ENCODE measurements around the gene PDGFC.

Gene PDGFC

GRCh38 chr4:156746111-156746510, 225.5 kb downstream of the PDGFC start:
- DNase-seq (ENCODE audit: low read depth): no peak

DNA sequence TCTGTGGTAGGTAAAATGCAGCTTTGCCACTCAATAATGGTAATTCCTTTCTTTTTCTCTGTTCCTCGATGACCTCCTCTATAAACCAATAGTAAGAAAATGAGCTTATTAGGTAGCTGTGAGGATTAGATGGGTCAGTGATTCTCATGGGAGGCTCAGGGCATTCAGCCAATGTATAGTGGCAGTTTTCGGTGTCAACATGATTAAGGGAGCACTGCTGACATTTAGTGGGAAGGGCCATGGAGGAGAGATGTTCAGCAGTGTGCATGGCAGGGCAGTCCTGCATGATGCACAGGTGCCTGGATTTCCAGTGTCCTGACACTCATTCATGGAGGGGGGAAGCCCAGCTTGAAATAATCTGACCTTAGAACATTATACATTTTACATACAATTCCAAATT, 232.8 kb downstream of the PDGFC start:
- no peak for DNase-seq (ENCODE audit: low read depth)

DNA sequence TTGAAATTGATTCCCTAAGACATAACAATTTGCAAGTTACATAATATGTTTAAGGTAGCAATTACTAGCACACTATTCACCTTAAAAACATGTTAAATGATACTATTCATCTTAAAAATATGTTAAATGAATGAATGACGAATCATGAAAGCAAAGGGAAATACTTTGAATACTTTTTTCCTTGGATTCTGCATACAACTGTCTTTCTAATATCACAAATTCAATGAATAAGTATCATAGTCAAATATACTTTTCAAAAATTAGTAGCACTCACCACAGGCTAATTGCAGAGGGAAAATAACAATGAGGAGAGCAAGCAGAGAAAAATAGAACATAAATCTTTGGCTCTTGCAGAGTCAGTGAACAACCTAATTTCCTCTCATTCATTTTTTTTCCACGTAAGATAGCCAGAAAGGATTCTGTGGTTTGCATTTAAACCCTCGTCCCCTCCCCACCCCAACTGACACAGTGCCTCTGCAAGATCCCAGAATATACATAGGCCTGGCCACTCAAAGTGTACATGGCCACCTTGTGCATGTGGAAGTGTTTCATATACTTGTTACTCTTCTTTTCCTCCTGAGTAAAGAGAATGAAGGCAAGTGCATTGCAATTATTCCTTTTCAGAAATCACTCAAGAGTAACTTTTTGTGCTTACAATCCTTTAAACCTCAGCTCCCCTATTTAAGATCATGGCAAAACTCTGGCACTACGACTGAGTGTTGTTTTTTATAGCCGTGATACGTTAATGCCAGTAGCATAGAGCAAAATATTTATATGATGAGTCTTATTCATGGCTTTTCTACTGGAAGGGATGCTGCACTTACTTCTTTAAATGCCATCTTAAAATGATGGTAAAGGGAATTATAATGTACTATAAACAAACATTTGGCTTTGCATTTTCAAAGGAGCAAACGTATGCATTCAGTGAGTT, 236.4 kb downstream of the PDGFC start:
- no peak for DNase-seq (ENCODE audit: low read depth)

- no peak for DNase-seq (ENCODE audit: low read depth)
Measured at GRCh38 chr4:156733582-156733981, 238.0 kb downstream of the PDGFC start.

- no peak for DNase-seq (ENCODE audit: low read depth)
Measured at GRCh38 chr4:156732634-156733033, 239.0 kb downstream of the PDGFC start.

GRCh38 chr4:156729416-156729815, 242.2 kb downstream of the PDGFC start:
- no peak for DNase-seq (ENCODE audit: low read depth)

- no peak for DNase-seq (ENCODE audit: low read depth)
Measured at GRCh38 chr4:156725257-156725656, 246.3 kb downstream of the PDGFC start.

DNA sequence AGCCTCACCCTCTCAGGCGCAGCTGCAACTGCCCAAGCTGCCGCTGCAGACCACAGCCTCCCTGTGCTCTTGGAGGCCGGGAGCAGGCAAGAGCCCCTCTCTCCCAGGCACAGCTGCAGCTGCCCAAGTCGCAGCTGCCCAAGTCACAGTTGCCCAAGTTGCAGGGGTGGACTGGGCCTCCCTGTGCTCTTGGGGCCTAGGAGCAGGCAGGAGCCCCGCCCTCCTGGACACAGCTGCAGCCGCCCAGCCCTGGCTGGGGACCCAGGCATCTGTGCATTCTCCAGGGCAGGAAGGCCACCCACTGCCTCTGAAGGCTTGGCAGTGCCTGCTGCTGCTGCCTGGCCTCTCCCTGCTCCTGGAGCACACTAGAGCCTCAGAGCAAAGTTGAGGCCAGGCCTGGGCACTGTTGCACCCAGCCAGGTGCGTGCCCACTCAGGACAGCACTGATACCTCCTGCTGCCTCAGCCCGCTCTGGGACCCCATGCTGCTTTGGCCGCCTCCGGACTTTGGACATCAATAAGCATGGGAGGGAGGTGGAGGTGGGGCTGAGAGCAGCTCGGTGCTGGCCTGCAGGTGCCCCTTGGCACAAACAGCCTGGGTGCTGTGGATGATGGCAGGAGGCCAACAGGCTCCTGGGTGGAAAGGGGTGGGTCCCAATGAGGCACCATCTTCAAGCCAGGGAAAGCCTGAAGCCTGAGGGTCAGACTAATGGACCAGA, 247.5 kb downstream of the PDGFC start:
- no peak for DNase-seq (ENCODE audit: low read depth)

- no peak for DNase-seq (ENCODE audit: low read depth)
Measured at GRCh38 chr4:156718226-156718625, 253.4 kb downstream of the PDGFC start.

GRCh38 chr4:156711193-156711590, 260.4 kb downstream of the PDGFC start:
- DNase-seq (ENCODE audit: low read depth): no peak

Measured in stimulated activated CD8-positive, alpha-beta memory T cell treated with anti-CD3 and anti-CD28 coated beads, Interleukin-7, amount 100 ng/mL, for 24 hours (primary cell).